22Rv1 (cell line): ENCODE measurements around the gene DENND2D.

ENCODE experiments used
- ZFX ChIP-seq: fragments of 450-650 bp; IDR thresholded peaks from 2 replicates; pipeline ENCODE4 v1.6.1; 2017; ENCODE audit warnings: antibody characterized with exemption, borderline replicate concordance
- TF ChIP-seq, protein P1 (sequence below): fragments of 450-650 bp; IDR thresholded peaks from 2 replicates; pipeline ENCODE4 v1.5.1; 2017; ENCODE audit warnings: mild to moderate bottlenecking

DNA sequence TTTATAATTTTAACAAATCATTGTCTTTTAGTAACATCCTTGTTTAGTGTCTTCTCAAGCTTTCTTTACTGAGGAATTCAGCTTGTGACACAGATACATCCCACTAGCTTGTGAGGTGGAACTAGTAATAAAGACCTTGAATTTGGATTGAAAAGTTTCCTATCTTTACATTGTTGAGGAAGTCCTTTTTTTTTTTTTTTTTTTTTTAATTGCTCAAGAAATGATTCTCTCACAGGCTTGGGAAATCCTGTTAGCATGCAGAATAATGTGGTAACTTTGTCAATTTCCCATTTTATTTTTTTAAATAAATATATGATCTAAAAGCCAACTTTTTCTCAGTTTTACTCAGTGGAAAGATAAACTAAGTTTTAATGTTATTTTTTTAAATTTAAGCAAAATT, 15.8 kb downstream of the DENND2D start:
- TF ChIP-seq, protein P1, sequence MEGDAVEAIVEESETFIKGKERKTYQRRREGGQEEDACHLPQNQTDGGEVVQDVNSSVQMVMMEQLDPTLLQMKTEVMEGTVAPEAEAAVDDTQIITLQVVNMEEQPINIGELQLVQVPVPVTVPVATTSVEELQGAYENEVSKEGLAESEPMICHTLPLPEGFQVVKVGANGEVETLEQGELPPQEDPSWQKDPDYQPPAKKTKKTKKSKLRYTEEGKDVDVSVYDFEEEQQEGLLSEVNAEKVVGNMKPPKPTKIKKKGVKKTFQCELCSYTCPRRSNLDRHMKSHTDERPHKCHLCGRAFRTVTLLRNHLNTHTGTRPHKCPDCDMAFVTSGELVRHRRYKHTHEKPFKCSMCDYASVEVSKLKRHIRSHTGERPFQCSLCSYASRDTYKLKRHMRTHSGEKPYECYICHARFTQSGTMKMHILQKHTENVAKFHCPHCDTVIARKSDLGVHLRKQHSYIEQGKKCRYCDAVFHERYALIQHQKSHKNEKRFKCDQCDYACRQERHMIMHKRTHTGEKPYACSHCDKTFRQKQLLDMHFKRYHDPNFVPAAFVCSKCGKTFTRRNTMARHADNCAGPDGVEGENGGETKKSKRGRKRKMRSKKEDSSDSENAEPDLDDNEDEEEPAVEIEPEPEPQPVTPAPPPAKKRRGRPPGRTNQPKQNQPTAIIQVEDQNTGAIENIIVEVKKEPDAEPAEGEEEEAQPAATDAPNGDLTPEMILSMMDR, result no peak
- no peak for TF ChIP-seq ZFX
